NOMO-1 treated with DMSO at 0.1 percent for 48 hours (cell line): ENCODE results near the gene ZNF532.
A peak's percentile ranks its signal among the peaks of the same experiment; 100 is the strongest.
"Not testable (repeated sequence)": the region's sequence is repeated elsewhere in the genome, so short reads cannot be mapped to it uniquely, and the experiment has no call there.

ENCODE experiments used
- DNase-seq: peaks from one replicate; lab custom pipeline; 2025; ENCODE audit not compliant: unreplicated experiment; lab: John Stamatoyannopoulos, UW

Gene ZNF532, protein sequence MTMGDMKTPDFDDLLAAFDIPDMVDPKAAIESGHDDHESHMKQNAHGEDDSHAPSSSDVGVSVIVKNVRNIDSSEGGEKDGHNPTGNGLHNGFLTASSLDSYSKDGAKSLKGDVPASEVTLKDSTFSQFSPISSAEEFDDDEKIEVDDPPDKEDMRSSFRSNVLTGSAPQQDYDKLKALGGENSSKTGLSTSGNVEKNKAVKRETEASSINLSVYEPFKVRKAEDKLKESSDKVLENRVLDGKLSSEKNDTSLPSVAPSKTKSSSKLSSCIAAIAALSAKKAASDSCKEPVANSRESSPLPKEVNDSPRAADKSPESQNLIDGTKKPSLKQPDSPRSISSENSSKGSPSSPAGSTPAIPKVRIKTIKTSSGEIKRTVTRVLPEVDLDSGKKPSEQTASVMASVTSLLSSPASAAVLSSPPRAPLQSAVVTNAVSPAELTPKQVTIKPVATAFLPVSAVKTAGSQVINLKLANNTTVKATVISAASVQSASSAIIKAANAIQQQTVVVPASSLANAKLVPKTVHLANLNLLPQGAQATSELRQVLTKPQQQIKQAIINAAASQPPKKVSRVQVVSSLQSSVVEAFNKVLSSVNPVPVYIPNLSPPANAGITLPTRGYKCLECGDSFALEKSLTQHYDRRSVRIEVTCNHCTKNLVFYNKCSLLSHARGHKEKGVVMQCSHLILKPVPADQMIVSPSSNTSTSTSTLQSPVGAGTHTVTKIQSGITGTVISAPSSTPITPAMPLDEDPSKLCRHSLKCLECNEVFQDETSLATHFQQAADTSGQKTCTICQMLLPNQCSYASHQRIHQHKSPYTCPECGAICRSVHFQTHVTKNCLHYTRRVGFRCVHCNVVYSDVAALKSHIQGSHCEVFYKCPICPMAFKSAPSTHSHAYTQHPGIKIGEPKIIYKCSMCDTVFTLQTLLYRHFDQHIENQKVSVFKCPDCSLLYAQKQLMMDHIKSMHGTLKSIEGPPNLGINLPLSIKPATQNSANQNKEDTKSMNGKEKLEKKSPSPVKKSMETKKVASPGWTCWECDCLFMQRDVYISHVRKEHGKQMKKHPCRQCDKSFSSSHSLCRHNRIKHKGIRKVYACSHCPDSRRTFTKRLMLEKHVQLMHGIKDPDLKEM (N-terminal part only)

DNA sequence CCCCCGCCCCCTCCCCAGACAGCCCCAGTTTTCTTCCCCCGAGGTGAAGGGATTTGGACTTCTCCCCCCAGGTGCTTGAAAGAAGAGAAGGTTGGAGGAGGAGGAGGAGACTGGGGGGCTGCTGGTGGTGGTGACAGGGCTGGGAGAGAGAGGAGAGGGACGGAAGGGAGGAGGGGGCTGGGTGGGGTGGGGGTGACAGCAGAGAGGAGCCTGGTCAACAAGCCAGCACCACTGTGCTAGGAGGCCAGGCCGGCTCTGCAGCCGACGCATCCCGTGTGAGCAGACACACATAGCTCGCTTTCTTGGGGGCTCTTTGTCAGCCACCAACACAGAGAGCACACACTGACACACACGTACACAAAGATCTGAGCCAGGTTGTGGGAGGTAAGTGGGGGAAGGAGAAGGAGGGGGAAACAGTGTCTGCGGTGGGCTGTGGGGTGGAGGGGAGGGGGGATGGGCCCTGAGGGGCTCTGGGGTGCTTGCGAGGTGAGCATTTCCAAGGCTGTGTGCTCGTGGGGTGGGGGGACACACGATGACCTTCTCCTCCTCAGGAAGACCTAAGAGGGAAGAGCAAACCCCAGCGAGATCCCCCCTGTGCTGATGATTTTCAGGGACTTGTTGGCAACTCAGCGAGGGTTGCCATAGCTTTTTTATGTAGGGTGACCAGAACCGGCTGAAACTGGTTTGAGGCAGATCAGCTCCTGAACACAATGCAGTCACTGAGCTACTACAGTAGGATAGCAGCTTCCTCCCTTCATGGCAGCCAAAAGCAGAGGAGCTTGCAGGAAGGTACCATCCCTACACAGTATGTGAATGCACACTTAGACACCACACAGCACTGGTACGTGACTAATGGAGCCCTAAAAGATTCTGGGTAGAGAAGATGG is at the start of gene ZNF532:
ZNF532 (plus strand) TSS at position 732 of the 887 bp plus-strand sequence. CDS start 53,411 bp downstream, outside the sequence.
- peak; percentile 44 for DNase-seq

DNA sequence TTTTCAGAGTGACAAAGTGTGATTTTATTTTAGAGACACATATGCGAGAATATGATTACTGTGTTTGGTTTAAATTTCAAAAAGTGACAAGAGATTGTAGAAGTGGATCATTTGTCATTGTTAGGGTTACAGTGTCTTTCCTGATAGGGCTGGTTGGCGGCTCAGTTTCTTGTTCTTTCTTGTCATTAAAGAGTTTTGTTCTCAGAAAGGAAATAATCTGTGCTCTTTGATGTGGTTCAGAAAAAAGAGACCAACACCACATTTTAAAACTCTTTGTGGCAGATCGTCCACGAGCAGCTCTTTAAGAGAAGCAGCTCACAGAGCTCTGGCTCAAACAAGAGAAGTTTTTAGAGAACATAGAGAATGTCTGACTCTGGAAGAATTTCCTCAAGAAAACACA is 45.6 kb upstream of the ZNF532 start:
- no peak for DNase-seq

DNA sequence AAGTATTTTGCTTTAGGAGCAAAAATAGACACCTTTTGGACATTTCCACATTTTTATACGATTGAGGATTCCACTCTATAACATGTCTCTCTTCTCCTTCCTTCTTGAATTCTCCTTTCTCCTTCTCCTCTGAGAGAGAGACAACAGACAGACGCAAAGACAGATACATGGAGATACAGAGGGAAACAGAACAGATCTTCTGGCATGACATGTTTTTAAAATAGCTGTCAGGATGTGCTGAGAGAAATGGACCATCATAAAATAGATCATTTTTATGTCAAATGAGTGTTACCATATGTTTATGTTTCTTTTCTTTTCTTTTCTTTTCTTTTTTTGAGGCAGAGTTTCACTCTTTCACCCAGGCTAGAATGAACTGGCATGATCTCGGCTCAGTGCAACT is 44.4 kb upstream of the ZNF532 start:
- DNase-seq: no peak

DNA sequence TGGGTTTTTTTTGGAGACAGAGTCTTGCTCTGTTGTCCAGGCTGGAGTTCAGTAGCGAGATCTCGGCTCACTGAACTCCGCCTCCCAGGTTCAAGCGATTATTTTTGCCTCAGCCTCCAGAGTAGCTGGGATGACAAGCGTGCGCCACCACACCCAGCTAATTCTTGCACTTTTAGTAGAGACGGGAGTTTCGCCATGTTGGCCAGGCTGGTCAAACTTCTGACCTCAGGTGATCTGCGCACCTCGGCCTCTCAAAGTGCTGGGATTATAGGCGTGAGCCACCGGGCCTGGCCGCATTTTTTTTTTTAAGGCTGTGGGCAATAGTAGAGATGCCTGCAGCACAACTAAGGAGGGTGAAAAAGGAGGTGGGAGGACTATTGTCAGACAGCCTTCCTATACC is 41.7 kb upstream of the ZNF532 start:
- no peak for DNase-seq

DNA sequence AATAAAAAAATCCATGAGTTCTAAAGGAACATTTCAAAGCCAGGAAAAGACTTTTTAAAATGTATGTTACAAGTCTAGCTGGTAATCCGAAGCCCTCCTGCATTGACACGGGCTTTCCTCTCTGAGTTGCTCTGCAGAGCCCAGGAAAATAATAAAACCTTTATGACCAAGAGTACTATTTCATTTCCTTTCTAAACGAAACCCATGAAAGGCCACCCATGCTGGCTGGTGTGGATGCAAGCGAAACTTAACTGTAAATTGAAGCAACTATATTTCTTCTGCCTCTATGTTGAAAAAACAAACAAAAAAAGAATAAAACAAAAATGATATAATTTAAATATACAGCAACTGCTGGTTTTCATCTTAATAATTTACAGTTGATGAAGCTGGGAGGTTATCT is 41.3 kb upstream of the ZNF532 start:
- no peak for DNase-seq

DNA sequence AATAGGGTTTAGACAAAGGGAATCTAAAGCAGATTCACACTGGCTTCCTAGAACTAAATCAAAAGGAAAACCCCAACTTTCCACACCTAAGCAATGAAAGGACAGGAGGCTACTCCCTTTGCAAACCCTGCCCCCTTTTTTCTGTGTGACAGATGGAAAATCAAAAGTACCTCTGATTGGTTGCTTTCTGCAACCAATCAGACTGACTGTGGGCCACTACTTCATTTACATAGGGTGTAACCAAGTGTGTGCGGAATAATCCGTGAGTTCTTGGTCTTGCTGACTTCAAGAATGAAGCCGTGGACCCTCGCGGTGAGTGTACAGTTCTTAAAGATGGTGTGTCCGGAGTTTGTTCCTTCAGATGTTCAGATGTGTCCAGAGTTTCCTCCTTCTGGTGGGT is 37.8 kb upstream of the ZNF532 start:
- not testable (repeated sequence) for DNase-seq

DNA sequence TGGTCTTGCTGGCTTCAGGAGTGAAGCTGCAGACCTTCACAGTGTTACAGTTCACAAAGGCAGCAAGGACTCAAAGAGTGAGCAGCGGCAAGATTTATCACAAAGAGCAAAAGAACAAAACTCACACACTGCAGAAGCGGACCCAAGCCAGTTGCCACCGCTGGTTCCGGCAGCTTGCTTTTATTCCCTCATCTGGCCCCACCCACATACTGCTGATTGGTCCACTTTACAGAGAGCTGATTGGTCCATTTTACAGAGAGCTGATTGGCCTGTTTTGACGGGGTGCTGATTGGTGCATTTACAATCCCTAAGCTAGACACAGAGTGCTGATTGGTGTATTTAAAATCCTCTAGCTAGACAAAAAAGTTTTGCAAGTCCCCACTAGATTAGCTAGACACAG is 37.2 kb upstream of the ZNF532 start:
- no peak for DNase-seq

DNA sequence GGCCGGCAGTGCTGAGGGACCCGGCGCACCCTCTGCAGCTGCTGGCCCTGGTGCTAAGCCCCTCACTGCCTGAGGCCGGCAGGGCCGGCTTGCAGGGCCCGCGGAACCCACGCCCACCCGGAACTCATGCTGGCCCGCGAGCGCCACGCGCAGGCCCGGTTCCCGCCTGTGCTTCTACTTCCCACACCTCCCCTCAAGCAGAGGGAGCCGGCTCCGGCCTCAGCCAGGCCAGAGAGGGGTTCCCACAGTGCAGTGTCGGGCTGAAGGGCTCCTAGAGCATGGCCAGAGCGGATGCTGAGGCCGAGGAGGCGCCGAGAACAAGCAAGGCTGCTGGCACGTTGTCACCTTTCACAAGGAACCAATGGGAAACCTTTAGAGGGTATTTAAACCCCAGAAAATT is 36.8 kb upstream of the ZNF532 start:
- no peak for DNase-seq

DNA sequence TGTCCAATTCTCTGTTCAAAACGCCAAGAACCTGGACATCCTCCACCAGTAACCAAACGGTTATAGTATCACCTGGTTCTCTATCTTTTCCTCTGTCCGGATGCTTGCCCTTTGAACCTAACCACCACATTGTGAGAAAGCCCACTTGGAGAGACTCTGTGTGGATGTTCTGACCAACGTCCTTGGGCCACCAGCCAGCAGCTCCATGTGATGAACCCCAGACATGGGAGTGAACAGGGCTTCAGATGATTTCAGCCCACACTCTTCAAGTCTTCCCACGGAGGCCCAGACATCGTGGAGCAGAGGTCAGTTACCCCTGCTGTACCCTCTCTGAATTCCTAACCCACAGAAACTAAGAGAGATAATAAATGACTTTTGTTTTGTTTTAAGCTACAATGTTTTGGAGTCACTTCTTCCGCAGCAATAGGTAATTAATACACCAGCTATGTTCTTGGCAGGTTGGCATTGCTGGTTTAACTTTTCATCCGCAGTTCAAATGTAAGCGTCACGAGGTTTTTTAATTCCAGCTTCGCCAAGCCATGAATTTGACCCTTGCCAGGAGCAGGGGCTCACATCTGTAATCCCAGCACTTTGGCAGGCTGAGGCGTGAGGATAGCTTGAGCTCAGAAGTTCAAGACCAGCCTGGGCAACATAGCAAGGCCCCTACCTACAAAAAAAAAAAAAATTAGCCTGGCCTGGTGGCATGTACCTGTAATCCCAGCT is 36.1 kb upstream of the ZNF532 start:
- no peak for DNase-seq

DNA sequence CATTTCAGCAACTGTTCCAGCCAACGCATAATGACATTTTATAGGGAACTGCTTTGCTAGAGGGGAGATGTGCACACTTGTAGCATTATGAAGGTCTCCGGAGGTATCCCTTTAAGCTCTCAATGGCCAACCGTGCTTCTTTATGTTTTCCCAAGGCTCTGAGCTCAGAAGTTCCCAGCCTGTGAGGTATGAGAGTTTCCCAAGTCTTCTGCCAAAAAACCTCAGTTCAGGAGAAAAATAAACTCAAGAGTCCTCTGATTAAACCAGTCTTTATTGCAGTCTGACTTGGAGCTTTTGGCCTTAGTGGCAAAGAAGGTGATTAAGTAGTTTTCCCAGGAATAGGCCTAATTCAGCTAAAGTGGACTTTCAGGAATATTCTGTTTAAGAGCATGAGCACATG is 35.4 kb upstream of the ZNF532 start:
- DNase-seq: no peak

DNA sequence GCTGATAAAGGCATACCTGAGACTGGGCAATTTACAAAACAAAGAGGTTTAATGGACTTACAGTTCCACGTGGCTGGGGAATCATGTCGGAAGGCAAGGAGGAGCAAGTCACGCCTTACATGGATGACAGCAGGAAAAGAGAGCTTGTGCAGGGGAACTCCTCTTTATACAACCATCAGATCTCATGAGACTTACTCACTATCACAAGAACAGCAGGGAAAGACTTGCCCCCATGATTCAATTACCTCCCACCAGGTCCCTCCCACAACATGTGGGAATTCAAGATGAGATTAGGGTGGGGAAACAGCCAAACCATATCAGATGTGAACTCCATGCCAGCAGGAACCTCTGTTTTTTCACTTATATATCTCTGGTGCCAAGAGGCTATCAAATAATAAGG is 34.8 kb upstream of the ZNF532 start:
- DNase-seq: not testable (repeated sequence)

DNA sequence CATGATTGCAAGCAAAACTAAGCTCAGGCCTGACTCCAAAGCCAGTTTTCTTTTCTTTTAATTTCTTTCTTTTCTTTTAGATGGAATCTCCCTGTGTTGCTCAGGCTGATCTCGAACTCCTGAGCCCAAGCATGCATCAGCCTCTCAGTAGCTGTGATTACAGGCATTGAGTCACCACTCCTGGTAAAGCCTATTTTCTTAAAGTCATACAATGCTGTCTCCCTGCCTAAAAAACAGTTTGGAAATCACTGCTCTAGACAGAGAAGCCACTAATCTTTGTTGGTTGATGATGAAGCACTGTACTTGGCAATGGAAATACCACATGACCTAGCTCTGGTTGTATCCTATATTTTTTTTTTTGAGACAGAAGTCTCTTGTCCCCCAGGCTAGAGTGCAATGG is 33.1 kb upstream of the ZNF532 start:
- DNase-seq: no peak

DNA sequence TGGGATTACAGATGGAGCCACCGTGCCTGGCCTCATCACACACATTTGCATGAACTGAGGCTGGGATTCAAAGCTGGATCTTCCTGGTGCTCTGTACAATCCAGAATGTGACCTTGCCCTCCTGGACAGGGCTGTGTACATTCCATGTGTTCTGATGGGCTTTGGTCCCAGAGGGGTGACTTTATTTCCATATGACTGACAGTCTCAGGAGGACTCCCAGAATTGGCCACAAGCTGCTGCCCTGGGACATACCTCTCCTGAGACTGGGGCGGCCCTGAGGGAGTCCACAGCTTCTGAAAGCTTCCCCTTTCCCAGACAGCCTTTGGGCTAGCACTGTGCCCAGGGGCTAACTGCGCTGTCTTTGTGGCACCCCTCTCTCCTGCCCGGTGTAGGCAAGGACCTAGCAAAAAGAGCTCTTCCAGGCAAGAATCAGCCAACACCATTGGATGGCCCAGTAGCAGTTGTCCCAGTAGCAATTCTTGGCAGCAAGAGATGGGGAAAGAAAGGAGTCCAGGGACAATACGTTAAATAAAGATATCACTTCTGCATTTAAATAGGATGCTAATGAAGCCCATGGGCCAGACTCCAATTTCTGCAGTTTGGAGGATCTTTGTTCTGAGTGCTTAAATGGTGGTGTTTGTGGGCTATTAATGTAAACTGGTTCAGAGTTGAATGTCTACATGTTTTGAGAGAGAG is 26.4 kb upstream of the ZNF532 start:
- no peak for DNase-seq

DNA sequence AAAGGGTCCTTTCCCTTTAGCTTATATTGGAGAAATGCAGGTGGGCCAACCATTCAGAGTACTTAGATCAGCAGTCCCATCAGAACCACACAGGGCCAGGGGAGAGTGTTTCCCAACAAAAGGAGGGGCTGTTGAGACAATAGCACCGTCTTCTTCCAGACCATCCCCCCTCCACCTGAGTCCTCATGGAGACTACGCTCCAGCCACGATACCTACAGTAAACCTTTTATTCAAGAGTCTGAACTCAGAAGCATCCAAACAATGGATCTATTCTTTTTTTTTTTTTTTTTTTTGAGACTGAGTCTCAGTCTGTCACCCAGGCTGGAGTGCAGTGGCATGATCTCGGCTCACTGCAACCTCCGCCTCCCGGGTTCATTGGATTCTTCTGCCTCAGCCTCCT is 25.7 kb upstream of the ZNF532 start:
- DNase-seq: no peak

DNA sequence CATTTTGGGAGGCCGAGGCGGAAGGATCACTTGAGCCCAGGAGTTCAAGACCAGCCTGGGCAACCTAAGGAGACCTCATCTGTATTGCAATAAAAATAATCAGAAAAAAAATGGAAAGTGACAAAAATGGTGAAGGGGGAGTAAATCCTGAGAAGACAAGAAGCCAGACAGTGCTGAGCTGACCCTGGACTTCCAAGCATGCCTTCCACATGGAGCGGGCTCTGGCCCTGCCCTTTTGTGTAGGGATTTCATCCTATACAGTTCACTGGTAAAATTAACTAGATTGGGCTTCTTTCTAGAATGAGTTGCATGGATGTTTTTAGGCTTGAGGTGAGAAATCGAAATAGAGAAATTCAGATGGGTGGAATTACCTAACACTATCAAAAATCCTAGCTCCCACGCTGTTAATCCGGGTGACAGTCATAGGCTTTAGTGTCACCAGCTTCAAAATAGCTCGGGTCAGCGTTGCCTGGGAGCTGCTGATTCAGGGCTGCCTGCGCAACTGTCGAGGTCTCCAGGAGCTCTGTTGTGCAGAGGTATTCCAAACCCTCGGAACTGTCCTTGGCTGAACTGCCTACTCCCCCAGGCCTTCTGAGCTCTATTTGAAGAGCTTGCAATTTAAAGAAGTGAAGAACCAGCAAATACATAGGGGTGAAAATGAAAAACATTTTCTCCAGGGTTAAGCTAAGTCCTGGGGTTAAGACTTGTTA is 21.5 kb upstream of the ZNF532 start:
- DNase-seq: no peak

DNA sequence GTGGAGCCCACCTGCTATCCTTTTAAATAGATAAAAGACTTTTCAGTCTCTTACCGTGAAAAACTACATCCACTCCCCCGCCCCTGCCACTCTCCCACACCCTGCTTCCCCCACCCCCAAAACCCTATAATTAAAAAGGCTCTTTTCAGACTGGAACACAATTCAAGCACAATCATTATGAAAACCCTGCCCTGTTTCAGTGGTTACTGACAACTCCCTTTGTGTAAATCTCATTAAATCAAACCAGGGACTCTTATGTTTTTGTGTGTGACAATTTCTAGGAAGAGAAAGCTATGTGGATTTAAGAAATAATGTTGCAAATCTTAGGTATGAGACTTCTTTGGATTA is 21.0 kb upstream of the ZNF532 start:
- no peak for DNase-seq

DNA sequence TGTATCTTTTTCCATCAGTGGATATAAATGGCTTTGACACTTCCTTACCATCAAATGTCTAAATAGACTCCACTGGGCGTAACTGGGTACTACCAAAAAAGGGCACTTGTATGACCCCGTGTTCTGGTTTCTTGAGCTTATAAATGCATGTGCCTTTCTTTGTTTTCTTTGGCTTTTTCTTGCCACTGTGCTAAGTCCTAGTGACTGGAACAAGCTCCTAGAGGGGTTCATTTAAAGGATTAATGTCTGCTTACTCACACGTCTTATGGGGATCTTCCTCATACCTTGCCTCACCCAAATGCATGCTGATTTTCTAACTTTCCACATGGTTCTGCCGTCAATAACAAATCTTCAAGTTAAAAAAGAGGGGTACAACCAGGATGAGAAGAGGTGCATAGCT is 19.8 kb upstream of the ZNF532 start:
- no peak for DNase-seq

DNA sequence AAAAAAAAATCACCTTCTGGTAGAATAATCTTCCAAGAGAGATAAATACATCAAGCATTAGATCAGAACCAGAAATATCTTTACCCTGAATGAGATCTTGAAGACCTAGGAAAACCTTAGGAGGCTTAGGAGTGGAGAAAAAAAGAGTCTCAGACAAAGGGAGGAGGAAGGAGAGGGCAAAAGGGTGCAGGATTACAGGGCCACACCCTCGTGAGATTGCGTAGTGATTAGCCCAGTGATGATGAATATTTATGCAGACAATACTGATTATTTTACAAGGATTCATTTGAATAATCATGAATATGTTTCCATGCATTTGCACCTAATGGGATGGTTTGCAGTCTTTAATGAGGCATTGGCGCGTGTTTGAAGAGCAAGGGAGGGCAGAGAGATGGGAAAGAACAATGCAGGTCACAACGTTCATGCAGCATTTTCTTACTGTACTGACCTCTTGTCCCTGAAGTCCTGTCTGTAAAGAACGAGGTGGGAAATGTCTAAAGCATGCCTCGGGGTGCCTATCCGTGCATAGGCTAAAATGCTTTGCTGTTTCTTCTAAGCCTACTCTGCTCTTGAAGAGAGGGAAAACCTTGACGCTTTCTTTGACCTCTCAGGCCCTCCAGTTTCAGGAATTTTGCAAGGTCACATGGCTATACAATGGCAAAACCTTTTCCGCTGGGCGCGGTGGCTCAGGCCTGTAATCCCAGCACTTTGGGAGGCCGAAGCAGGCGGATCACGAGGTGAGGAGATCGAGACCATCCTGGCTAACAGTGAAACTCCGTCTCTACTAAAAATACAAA is 18.6 kb upstream of the ZNF532 start:
- no peak for DNase-seq
